CD4-positive, alpha-beta T cell treated with Interleukin-17A for 1 hour (primary cell): Measurements from ENCODE around the gene PNN.

Experiments
- DNase-seq: peaks from one replicate; pipeline ENCODE4 v3.0.0-alpha.2; 2020

PNN gene

GRCh38 chr14:39230416-39231035, 55.5 kb downstream of the PNN start:
- no peak for DNase-seq

GRCh38 chr14:39231751-39232553, 56.9 kb downstream of the PNN start:
- DNase-seq, result peak; percentile 67
